Muscle layer of colon (tissue), 2 donors: ENCODE data around the gene KIR3DL2.
"Not testable (repeated sequence)": the region's sequence is repeated elsewhere in the genome, so short reads cannot be mapped to it uniquely, and the experiment has no call there.

Experiments used
- H3K27ac ChIP-seq: one replicate; pipeline ENCODE4 v1.7.0; 2013; ENCODE audit warnings: low read depth, mild to moderate bottlenecking, low read length, moderate library complexity
- H3K27me3 ChIP-seq, 2 donors: one replicate each; pipeline ENCODE4 v1.7.0; 2013; ENCODE audit warnings: low read length in 2 of 2, mild to moderate bottlenecking in 2 of 2; ENCODE audit not compliant: insufficient read depth in 2 of 2, control insufficient read depth in 1 of 2
- H3K36me3 ChIP-seq: one replicate; pipeline ENCODE4 v1.7.0; 2013; ENCODE audit warnings: mild to moderate bottlenecking, low read length; ENCODE audit not compliant: insufficient read depth
- H3K4me1 ChIP-seq: one replicate; pipeline ENCODE4 v1.7.0; 2013; ENCODE audit warnings: mild to moderate bottlenecking, low read length; ENCODE audit not compliant: insufficient read depth
- H3K4me3 ChIP-seq, 2 donors: one replicate each; pipeline ENCODE4 v1.7.0; 2013; ENCODE audit warnings: low read length in 2 of 2, low read depth in 1 of 2, mild to moderate bottlenecking in 1 of 2, moderate library complexity in 1 of 2
- H3K9ac ChIP-seq: one replicate; pipeline ENCODE4 v1.7.0; 2013; ENCODE audit warnings: low read length
- H3K9me3 ChIP-seq: one replicate; pipeline ENCODE4 v1.7.0; 2013; ENCODE audit warnings: mild to moderate bottlenecking, low read length
- donor health status: abdominal sarcoma.
- donor health status: Adenocarcinoma of cecum.

KIR3DL2 gene

GRCh38 chr19:54875506-54875905, 25.3 kb downstream of the KIR3DL2 start:
- H3K4me3 ChIP-seq = no peak overlapping the region

GRCh38 chr19:54877471-54877870, 27.2 kb downstream of the KIR3DL2 start:
- Histone ChIP-seq H3K27me3 (peaks cover 0 to 5% of the 10 kb centered on the region in 2 donors), H3K4me1 (no peaks in the 10 kb centered on the region), H3K27ac (no peak overlapping the region), H3K9me3 (no peaks in the 10 kb centered on the region), H3K9ac (no peak overlapping the region), H3K4me3 (no peak overlapping the region), H3K36me3 (no peaks in the 10 kb centered on the region)

More at GRCh38 chr19:54875506-54875905, 25.3 kb downstream of the KIR3DL2 start:
- H3K9me3 ChIP-seq = no peaks in the 10 kb centered on the region
- no peaks in the 10 kb centered on the region for H3K27me3 ChIP-seq
- no peaks in the 10 kb centered on the region for H3K4me1 ChIP-seq
- H3K9ac ChIP-seq = no peak overlapping the region
- no peak overlapping the region for H3K27ac ChIP-seq
- H3K36me3 ChIP-seq = no peaks in the 10 kb centered on the region

- H3K27me3 ChIP-seq = peaks cover 0 to 5% of the 10 kb centered on the region in 2 donors
- H3K9me3 ChIP-seq = no peaks in the 10 kb centered on the region
- H3K9ac ChIP-seq = no peak overlapping the region
- H3K36me3 ChIP-seq = no peaks in the 10 kb centered on the region
- H3K27ac ChIP-seq = no peak overlapping the region
- no peak overlapping the region for H3K4me3 ChIP-seq
- H3K4me1 ChIP-seq = no peaks in the 10 kb centered on the region
Observed at GRCh38 chr19:54881884-54882283, 31.6 kb downstream of the KIR3DL2 start.

GRCh38 chr19:54882758-54883157, 32.5 kb downstream of the KIR3DL2 start:
- H3K36me3 ChIP-seq = no peaks in the 10 kb centered on the region
- no peaks in the 10 kb centered on the region for H3K4me1 ChIP-seq

GRCh38 chr19:54883228-54883627, 33.0 kb downstream of the KIR3DL2 start:
- Histone ChIP-seq H3K4me1 (no peaks in the 10 kb centered on the region), H3K9me3 (no peaks in the 10 kb centered on the region), H3K27me3 (peaks cover 0 to 5% of the 10 kb centered on the region in 2 donors), H3K36me3 (no peaks in the 10 kb centered on the region), H3K27ac (no peak overlapping the region), H3K4me3 (no peak overlapping the region), H3K9ac (no peak overlapping the region)

More at GRCh38 chr19:54882758-54883157, 32.5 kb downstream of the KIR3DL2 start:
- no peak overlapping the region for H3K27ac ChIP-seq
- H3K4me3 ChIP-seq = no peak overlapping the region
- H3K9ac ChIP-seq = no peak overlapping the region
- peaks cover 0 to 5% of the 10 kb centered on the region in 2 donors for H3K27me3 ChIP-seq
- H3K9me3 ChIP-seq = no peaks in the 10 kb centered on the region

- Histone ChIP-seq H3K9ac (no peak overlapping the region), H3K36me3 (no peaks in the 10 kb centered on the region), H3K4me1 (no peaks in the 10 kb centered on the region), H3K4me3 (no peak overlapping the region), H3K27me3 (no peaks in the 10 kb centered on the region), H3K27ac (no peak overlapping the region), H3K9me3 (no peaks in the 10 kb centered on the region)
Observed at GRCh38 chr19:54888239-54888638, 38.0 kb downstream of the KIR3DL2 start.

- Histone ChIP-seq H3K9ac (no peak overlapping the region), H3K36me3 (no peaks in the 10 kb centered on the region), H3K4me1 (no peaks in the 10 kb centered on the region), H3K27ac (no peak overlapping the region), H3K9me3 (no peaks in the 10 kb centered on the region), H3K27me3 (no peaks in the 10 kb centered on the region), H3K4me3 (no peak overlapping the region)
Observed at GRCh38 chr19:54889566-54889965, 39.3 kb downstream of the KIR3DL2 start.

GRCh38 chr19:54893406-54893805, 43.2 kb downstream of the KIR3DL2 start:
- no peaks in the 10 kb centered on the region for H3K27me3 ChIP-seq
- H3K4me3 ChIP-seq = no peak overlapping the region
- H3K36me3 ChIP-seq = no peaks in the 10 kb centered on the region

GRCh38 chr19:54894106-54894505, 43.9 kb downstream of the KIR3DL2 start:
- H3K27me3 ChIP-seq, H3K36me3 ChIP-seq, H3K4me1 ChIP-seq, H3K4me3 ChIP-seq, H3K9me3 ChIP-seq, H3K9ac ChIP-seq, H3K27ac ChIP-seq: not testable (repeated sequence)

More at GRCh38 chr19:54893406-54893805, 43.2 kb downstream of the KIR3DL2 start:
- H3K4me1 ChIP-seq = no peaks in the 10 kb centered on the region
- H3K27ac ChIP-seq = no peak overlapping the region
- H3K9ac ChIP-seq = no peak overlapping the region
- no peaks in the 10 kb centered on the region for H3K9me3 ChIP-seq

GRCh38 chr19:54896036-54896435, 45.8 kb downstream of the KIR3DL2 start:
- Histone ChIP-seq H3K36me3 (no peaks in the 10 kb centered on the region), H3K9ac (no peak overlapping the region), H3K27ac (no peak overlapping the region), H3K4me1 (no peaks in the 10 kb centered on the region), H3K9me3 (no peaks in the 10 kb centered on the region), H3K4me3 (no peak overlapping the region), H3K27me3 (no peaks in the 10 kb centered on the region)

GRCh38 chr19:54898685-54899084, 48.4 kb downstream of the KIR3DL2 start:
- H3K27ac ChIP-seq, H3K27me3 ChIP-seq, H3K36me3 ChIP-seq, H3K9me3 ChIP-seq, H3K4me3 ChIP-seq, H3K4me1 ChIP-seq, H3K9ac ChIP-seq: not testable (repeated sequence)

GRCh38 chr19:54899646-54900045, 49.4 kb downstream of the KIR3DL2 start:
- not testable (repeated sequence) for H3K36me3 ChIP-seq, H3K9me3 ChIP-seq, H3K4me3 ChIP-seq, H3K9ac ChIP-seq, H3K27ac ChIP-seq, H3K4me1 ChIP-seq, H3K27me3 ChIP-seq
